SU-DHL-6 (cell line): ENCODE data around the gene SPINT4.

Experiments
- EZH2phosphoT487 ChIP-seq: fragments of 200-600 bp; sonication (generic), shearing (Covaris generic); conservative IDR thresholded peaks from 2 replicates; pipeline ENCODE4 v1.6.1; 2018; ENCODE audit warnings: mild to moderate bottlenecking, antibody characterized with exemption, low read length, moderate library complexity, mixed read lengths
- TF ChIP-seq, protein P1 (sequence below): fragments of 200-600 bp; sonication (generic); IDR thresholded peaks from one replicate; pipeline ENCODE4 v1.5.1; 2017; ENCODE audit warnings: antibody characterized with exemption, mild to moderate bottlenecking, low read length, moderate library complexity; ENCODE audit not compliant: insufficient read depth, poor library complexity, severe bottlenecking

- TF ChIP-seq, protein P1, sequence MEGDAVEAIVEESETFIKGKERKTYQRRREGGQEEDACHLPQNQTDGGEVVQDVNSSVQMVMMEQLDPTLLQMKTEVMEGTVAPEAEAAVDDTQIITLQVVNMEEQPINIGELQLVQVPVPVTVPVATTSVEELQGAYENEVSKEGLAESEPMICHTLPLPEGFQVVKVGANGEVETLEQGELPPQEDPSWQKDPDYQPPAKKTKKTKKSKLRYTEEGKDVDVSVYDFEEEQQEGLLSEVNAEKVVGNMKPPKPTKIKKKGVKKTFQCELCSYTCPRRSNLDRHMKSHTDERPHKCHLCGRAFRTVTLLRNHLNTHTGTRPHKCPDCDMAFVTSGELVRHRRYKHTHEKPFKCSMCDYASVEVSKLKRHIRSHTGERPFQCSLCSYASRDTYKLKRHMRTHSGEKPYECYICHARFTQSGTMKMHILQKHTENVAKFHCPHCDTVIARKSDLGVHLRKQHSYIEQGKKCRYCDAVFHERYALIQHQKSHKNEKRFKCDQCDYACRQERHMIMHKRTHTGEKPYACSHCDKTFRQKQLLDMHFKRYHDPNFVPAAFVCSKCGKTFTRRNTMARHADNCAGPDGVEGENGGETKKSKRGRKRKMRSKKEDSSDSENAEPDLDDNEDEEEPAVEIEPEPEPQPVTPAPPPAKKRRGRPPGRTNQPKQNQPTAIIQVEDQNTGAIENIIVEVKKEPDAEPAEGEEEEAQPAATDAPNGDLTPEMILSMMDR, result no peak
- no peak for TF ChIP-seq EZH2phosphoT487
These were observed 43.2 kb downstream of the SPINT4 start for GRCh38 chr20:45765307-45765875.
